Measurements from ENCODE around the gene RUBCNL. TPM values are rescaled to one million over a fixed set of nuclear protein-coding genes. Genes with fewer than 3 reads are reported as not detected.

The RUBCNL gene
- total and polyA plus RNA-seq, 2 experiments from 2014 or later: 4.2 to 5.9 TPM

DNA sequence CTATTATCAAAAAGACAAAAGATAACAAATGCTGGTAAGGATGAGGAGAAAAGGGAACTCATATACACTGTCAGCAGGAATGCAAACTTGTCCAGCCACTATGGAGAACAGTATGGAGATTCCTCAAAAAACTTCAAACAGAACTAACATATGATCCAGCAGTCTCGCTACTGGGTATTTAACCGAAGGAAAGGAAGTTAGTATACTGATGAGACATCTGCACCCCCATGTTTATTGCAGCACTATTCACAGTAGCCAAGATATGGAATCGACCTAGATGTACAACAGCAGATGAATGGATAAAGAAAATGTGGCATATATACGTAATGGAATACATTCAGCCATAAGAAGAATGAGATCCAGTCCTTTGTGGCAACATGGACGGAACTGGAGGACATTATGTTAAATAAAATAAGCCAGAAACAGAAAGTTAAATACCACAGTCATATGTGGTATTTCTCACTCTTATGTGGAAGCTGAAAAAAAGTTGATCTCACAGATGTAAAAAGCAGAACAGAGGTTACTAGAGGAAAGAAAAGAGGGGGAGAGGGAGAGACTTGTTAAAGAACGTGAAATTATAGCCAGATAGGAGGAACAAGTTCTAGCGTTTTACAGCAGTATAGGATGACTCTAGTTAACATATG, 83.2 kb downstream of the RUBCNL start (continued):
- TF ChIP-seq, protein P1, sequence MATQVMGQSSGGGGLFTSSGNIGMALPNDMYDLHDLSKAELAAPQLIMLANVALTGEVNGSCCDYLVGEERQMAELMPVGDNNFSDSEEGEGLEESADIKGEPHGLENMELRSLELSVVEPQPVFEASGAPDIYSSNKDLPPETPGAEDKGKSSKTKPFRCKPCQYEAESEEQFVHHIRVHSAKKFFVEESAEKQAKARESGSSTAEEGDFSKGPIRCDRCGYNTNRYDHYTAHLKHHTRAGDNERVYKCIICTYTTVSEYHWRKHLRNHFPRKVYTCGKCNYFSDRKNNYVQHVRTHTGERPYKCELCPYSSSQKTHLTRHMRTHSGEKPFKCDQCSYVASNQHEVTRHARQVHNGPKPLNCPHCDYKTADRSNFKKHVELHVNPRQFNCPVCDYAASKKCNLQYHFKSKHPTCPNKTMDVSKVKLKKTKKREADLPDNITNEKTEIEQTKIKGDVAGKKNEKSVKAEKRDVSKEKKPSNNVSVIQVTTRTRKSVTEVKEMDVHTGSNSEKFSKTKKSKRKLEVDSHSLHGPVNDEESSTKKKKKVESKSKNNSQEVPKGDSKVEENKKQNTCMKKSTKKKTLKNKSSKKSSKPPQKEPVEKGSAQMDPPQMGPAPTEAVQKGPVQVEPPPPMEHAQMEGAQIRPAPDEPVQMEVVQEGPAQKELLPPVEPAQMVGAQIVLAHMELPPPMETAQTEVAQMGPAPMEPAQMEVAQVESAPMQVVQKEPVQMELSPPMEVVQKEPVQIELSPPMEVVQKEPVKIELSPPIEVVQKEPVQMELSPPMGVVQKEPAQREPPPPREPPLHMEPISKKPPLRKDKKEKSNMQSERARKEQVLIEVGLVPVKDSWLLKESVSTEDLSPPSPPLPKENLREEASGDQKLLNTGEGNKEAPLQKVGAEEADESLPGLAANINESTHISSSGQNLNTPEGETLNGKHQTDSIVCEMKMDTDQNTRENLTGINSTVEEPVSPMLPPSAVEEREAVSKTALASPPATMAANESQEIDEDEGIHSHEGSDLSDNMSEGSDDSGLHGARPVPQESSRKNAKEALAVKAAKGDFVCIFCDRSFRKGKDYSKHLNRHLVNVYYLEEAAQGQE (IDR thresholded peaks at IDR 0.05; ENCODE audit: unreplicated experiment): no peak
- TF ChIP-seq ZNF331 (CRISPR knock-in tag; IDR thresholded peaks at IDR 0.05; ENCODE audit: low read depth): no peak

DNA sequence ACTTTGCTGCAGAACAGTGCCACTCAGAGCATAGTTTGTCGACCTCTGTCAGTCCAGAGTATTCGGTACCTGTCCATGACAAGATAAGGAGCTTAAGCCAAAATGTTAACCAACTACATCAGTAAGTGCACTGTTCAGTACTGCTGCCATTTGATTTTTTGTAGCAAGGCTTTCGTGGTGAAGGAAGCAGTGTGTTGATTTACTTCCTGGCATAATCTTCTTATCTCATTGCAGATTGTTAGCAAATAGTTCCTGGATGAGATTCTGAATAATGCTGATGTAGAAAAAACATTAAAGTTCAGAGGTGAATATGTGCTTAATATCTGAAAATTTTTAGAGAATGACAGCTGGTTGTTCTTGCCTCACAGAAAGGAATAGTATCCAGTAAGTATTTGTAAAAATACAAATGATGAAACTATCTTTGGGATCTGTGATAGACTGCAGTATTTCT, 89.7 kb downstream of the RUBCNL start:
- Histone ChIP-seq H3K9me2 (ENCODE audit: insufficient read depth) (peaks cover 25% of the 10 kb centered on the region; the same call in 1 of the 2 replicates), H4K20me1 (replicated peaks; ENCODE audit: insufficient read depth) (no peaks in the 10 kb centered on the region), H2AFZ (peak overlapping the region; percentile 52; the same call in 1 of the 2 replicates), H3K4me1 (ENCODE audit: insufficient read depth) (0 out of 2 replicates have a peak, but pooled peaks cover 4% of the 10 kb centered on the region), H3K36me3 (ENCODE audit: insufficient read depth) (no peaks in the 10 kb centered on the region), H3K27ac (ENCODE audit: low read depth) (no peak overlapping the region), H3K4me3 (no peak overlapping the region), H3K27me3 (ENCODE audit: insufficient read depth) (no peaks in the 10 kb centered on the region), H3K4me2 (no peak overlapping the region), H3F3A (replicated peaks; ENCODE audit: low read depth) (no peaks in the 10 kb centered on the region), H3K79me2 (replicated peaks; ENCODE audit: insufficient read depth) (no peaks in the 10 kb centered on the region)
- peaks cover 6% of the 10 kb centered on the region for H3K4me1 Mint-ChIP-seq
- H3K4me3 Mint-ChIP-seq: no peak overlapping the region
- no peak overlapping the region for H3K27ac Mint-ChIP-seq
- ATAC-seq (no peak), DNase-seq (ENCODE audit: low spot score) (no peak)
- peaks cover 3% of the 10 kb centered on the region; the same call in 1 of the 3 replicates for H3K9me3 Mint-ChIP-seq
- peaks cover 3% of the 10 kb centered on the region for H3K27me3 Mint-ChIP-seq (ENCODE audit: insufficient read depth, low read depth, poor library complexity)
- H3K36me3 Mint-ChIP-seq (ENCODE audit: low read depth): no peaks in the 10 kb centered on the region; the same call in 2 of the 3 replicates
- TF ChIP-seq ZNF114 (CRISPR knock-in tag; IDR thresholded peaks at IDR 0.05): no peak
- TF ChIP-seq, protein P1 (IDR thresholded peaks at IDR 0.05; ENCODE audit: unreplicated experiment): no peak
- TF ChIP-seq STAT1 (IDR thresholded peaks at IDR 0.05; ENCODE audit: unreplicated experiment): no peak
- no peak for TF ChIP-seq CREB1 (CRISPR knock-in tag; IDR thresholded peaks at IDR 0.05; ENCODE audit: low read depth)
- no peak for TF ChIP-seq POLR2AphosphoS5 (IDR thresholded peaks at IDR 0.05; ENCODE audit: low read depth)
- TF ChIP-seq, protein P2, sequence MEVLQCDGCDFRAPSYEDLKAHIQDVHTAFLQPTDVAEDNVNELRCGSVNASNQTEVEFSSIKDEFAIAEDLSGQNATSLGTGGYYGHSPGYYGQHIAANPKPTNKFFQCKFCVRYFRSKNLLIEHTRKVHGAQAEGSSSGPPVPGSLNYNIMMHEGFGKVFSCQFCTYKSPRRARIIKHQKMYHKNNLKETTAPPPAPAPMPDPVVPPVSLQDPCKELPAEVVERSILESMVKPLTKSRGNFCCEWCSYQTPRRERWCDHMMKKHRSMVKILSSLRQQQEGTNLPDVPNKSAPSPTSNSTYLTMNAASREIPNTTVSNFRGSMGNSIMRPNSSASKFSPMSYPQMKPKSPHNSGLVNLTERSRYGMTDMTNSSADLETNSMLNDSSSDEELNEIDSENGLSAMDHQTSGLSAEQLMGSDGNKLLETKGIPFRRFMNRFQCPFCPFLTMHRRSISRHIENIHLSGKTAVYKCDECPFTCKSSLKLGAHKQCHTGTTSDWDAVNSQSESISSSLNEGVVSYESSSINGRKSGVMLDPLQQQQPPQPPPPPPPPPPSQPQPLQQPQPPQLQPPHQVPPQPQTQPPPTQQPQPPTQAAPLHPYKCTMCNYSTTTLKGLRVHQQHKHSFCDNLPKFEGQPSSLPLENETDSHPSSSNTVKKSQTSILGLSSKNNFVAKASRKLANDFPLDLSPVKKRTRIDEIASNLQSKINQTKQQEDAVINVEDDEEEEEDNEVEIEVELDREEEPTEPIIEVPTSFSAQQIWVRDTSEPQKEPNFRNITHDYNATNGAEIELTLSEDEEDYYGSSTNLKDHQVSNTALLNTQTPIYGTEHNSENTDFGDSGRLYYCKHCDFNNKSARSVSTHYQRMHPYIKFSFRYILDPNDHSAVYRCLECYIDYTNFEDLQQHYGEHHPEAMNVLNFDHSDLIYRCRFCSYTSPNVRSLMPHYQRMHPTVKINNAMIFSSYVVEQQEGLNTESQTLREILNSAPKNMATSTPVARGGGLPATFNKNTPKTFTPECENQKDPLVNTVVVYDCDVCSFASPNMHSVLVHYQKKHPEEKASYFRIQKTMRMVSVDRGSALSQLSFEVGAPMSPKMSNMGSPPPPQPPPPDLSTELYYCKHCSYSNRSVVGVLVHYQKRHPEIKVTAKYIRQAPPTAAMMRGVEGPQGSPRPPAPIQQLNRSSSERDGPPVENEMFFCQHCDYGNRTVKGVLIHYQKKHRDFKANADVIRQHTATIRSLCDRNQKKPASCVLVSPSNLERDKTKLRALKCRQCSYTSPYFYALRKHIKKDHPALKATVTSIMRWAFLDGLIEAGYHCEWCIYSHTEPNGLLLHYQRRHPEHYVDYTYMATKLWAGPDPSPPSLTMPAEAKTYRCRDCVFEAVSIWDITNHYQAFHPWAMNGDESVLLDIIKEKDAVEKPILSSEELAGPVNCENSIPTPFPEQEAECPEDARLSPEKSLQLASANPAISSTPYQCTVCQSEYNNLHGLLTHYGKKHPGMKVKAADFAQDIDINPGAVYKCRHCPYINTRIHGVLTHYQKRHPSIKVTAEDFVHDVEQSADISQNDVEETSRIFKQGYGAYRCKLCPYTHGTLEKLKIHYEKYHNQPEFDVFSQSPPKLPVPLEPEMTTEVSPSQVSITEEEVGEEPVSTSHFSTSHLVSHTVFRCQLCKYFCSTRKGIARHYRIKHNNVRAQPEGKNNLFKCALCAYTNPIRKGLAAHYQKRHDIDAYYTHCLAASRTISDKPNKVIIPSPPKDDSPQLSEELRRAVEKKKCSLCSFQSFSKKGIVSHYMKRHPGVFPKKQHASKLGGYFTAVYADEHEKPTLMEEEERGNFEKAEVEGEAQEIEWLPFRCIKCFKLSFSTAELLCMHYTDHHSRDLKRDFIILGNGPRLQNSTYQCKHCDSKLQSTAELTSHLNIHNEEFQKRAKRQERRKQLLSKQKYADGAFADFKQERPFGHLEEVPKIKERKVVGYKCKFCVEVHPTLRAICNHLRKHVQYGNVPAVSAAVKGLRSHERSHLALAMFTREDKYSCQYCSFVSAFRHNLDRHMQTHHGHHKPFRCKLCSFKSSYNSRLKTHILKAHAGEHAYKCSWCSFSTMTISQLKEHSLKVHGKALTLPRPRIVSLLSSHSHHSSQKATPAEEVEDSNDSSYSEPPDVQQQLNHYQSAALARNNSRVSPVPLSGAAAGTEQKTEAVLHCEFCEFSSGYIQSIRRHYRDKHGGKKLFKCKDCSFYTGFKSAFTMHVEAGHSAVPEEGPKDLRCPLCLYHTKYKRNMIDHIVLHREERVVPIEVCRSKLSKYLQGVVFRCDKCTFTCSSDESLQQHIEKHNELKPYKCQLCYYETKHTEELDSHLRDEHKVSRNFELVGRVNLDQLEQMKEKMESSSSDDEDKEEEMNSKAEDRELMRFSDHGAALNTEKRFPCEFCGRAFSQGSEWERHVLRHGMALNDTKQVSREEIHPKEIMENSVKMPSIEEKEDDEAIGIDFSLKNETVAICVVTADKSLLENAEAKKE (CRISPR knock-in tag; IDR thresholded peaks at IDR 0.05): no peak
- TF ChIP-seq, protein P3, sequence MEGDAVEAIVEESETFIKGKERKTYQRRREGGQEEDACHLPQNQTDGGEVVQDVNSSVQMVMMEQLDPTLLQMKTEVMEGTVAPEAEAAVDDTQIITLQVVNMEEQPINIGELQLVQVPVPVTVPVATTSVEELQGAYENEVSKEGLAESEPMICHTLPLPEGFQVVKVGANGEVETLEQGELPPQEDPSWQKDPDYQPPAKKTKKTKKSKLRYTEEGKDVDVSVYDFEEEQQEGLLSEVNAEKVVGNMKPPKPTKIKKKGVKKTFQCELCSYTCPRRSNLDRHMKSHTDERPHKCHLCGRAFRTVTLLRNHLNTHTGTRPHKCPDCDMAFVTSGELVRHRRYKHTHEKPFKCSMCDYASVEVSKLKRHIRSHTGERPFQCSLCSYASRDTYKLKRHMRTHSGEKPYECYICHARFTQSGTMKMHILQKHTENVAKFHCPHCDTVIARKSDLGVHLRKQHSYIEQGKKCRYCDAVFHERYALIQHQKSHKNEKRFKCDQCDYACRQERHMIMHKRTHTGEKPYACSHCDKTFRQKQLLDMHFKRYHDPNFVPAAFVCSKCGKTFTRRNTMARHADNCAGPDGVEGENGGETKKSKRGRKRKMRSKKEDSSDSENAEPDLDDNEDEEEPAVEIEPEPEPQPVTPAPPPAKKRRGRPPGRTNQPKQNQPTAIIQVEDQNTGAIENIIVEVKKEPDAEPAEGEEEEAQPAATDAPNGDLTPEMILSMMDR (conservative IDR thresholded peaks at IDR 0.05; ENCODE audit: low read depth in 2 of 2): no peak
- no peak for TF ChIP-seq JUNB (IDR thresholded peaks at IDR 0.05; ENCODE audit: unreplicated experiment)
